Fibroblast of lung (primary cell): ENCODE results near the gene TMCO1. TPM values are rescaled to one million over a fixed set of nuclear protein-coding genes. Genes with fewer than 3 reads are reported as not detected.

Source experiments
- DNase-seq, 2 donors: peaks; one replicate each; pipeline versions ENCODE4 v3.0.0 to v3.0.0-alpha.2; 2010; ENCODE audit warnings: low read depth in 2 of 2
- H2AFZ ChIP-seq: 2 replicates; pipeline ENCODE4 v1.5.1; 2012; ENCODE audit warnings: low read length, control low read depth, inconsistent platforms
- H3K27ac ChIP-seq: 2 replicates; pipeline ENCODE4 v1.5.1; 2011; ENCODE audit warnings: low read length, control low read depth; ENCODE audit not compliant: insufficient read depth
- H3K27me3 ChIP-seq: 2 replicates; pipeline ENCODE4 v1.5.1; 2011; ENCODE audit warnings: mild to moderate bottlenecking, low read length; ENCODE audit not compliant: control insufficient read depth, insufficient read depth
- H3K36me3 ChIP-seq: 2 replicates; pipeline ENCODE4 v1.5.1; 2011; ENCODE audit warnings: low read length; ENCODE audit not compliant: control insufficient read depth, insufficient read depth
- H3K4me1 ChIP-seq: 2 replicates; pipeline ENCODE4 v1.5.1; 2011; ENCODE audit warnings: low read length; ENCODE audit not compliant: control insufficient read depth, insufficient read depth; ENCODE audit errors: extremely low read depth
- H3K4me2 ChIP-seq: 2 replicates; pipeline ENCODE4 v1.5.1; 2011; ENCODE audit warnings: low read length, control low read depth; ENCODE audit not compliant: insufficient read depth; ENCODE audit errors: extremely low read depth
- H3K4me3 ChIP-seq, 4 experiments: fragments of 200-600 bp in 1 of 4; sonication (generic) in 1 of 4; replicated peaks in 1 of 4; 2 replicates each; pipeline ENCODE4 v1.5.1; 2011 to 2016; ENCODE audit warnings: low read length in 4 of 4, low read depth in 3 of 4, mild to moderate bottlenecking in 3 of 4, control low read depth in 2 of 4, inconsistent platforms in 1 of 4, mixed read lengths in 1 of 4; ENCODE audit not compliant: insufficient read depth in 1 of 4; ENCODE audit errors: control extremely low read depth in 1 of 4
- H3K79me2 ChIP-seq: 2 replicates; pipeline ENCODE4 v1.5.1; 2012; ENCODE audit warnings: mild to moderate bottlenecking, low read length, inconsistent platforms; ENCODE audit not compliant: control insufficient read depth, insufficient read depth
- H3K9ac ChIP-seq: 2 replicates; pipeline ENCODE4 v1.5.1; 2011; ENCODE audit warnings: mild to moderate bottlenecking, low read length, control low read depth; ENCODE audit not compliant: insufficient read depth
- H3K9me3 ChIP-seq: 2 replicates; pipeline ENCODE4 v1.5.1; 2012; ENCODE audit warnings: low read depth, low read length; ENCODE audit not compliant: control insufficient read depth, insufficient read depth
- H4K20me1 ChIP-seq: 2 replicates; pipeline ENCODE4 v1.5.1; 2011; ENCODE audit warnings: low read length; ENCODE audit not compliant: control insufficient read depth, insufficient read depth; ENCODE audit errors: extremely low read depth
- EZH2 ChIP-seq: IDR thresholded peaks from 2 replicates; pipeline ENCODE4 v1.5.1; 2012; ENCODE audit warnings: low read length, control low read depth, mild to moderate bottlenecking; ENCODE audit errors: missing control alignments
- polyA plus RNA-seq, 2 donors: library from polyadenylated mRNA; depleted of rRNA in 1 of 2; stranded (reverse) in 1 of 2; unstranded in 1 of 2; fragments of >200 nt; gene quantifications; 2 replicates each; pipeline ENCODE4 v1.2.1, GENCODE V29; 2011 to 2012; ENCODE audit warnings: missing spikeins in 1 of 2
- total RNA-seq: library from RNA; depleted of rRNA; stranded (reverse); fragments of >200 nt; gene quantifications from 2 replicates; pipeline ENCODE4 v1.2.1, GENCODE V29; 2014
- TF ChIP-seq, protein P1 (sequence below), 2 donors: IDR thresholded peaks in 1 of 2; conservative IDR thresholded peaks in 1 of 2; 1 replicate in 1 of 2; 2 replicates in 1 of 2; pipeline ENCODE4 v1.5.1; 2011 to 2012; ENCODE audit warnings: low read length in 2 of 2, control low read depth in 1 of 2, inconsistent platforms in 1 of 2, low read depth in 1 of 2, mild to moderate bottlenecking in 1 of 2

Gene TMCO1
- total and polyA plus RNA-seq, 2 donors (not counting 1 experiment from before 2014, with no cell fraction given) = 70.2 to 198 TPM

DNA sequence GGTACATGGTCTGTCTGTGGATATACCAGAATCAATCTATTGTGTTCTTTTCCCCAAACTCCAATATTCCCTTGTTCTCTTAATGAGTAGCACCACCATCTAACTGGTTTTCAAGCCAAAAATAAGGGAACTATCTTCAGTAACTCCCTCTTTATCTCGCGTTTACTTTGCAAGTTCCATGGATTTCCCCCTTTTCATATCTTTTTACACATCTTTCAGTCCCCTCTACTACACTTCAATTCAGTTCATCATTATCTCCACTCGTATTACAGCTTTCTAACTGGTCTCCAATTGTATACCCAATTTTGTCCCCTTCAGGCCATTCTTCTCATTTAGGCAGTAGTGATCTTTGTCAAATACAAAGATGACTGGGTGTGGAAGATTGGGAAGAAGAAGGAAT, 4.1 kb upstream of the TMCO1 start:
- Histone ChIP-seq H3K4me2 (peak overlapping the region; percentile 11), H3K4me1 (peaks cover 5% of the 10 kb centered on the region), H3K27me3 (no peaks in the 10 kb centered on the region), H2AFZ (no peak overlapping the region), H3K79me2 (peaks cover 24% of the 10 kb centered on the region), H3K36me3 (peaks cover under 1% of the 10 kb centered on the region), H4K20me1 (no peaks in the 10 kb centered on the region), H3K9me3 (no peaks in the 10 kb centered on the region), H3K9ac (no peak overlapping the region), H3K4me3 (no peak overlapping the region), H3K27ac (peak overlapping the region; percentile 59)
- TF ChIP-seq EZH2 = no peak
- TF ChIP-seq, protein P1, sequence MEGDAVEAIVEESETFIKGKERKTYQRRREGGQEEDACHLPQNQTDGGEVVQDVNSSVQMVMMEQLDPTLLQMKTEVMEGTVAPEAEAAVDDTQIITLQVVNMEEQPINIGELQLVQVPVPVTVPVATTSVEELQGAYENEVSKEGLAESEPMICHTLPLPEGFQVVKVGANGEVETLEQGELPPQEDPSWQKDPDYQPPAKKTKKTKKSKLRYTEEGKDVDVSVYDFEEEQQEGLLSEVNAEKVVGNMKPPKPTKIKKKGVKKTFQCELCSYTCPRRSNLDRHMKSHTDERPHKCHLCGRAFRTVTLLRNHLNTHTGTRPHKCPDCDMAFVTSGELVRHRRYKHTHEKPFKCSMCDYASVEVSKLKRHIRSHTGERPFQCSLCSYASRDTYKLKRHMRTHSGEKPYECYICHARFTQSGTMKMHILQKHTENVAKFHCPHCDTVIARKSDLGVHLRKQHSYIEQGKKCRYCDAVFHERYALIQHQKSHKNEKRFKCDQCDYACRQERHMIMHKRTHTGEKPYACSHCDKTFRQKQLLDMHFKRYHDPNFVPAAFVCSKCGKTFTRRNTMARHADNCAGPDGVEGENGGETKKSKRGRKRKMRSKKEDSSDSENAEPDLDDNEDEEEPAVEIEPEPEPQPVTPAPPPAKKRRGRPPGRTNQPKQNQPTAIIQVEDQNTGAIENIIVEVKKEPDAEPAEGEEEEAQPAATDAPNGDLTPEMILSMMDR (conservative IDR thresholded peaks at IDR 0.05 in 1 of 2, IDR thresholded peaks at IDR 0.05 in 1 of 2; ENCODE audit: low read depth in 1 of 2, low read length in 2 of 2) = no peak
- DNase-seq = no peak

DNA sequence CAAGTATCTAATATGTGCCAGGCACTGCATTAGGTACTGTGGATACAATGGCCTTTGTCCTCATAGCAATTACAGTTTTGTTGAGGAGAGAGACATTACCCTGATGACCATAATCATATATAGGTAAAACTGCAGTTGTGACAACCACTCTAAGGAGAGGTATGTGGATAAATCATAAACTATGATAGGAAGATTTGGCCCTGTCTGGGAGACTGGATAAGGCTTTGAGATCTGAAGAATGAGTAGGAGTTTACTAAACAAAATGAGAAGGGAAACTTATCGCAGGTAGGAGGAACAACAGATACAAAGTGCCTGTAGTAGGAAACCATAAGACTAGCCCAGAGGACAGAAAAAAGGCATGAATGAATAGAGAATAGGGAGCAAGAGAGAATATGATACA, 4.4 kb downstream of the TMCO1 start:
- Histone ChIP-seq H3K4me1 (no peaks in the 10 kb centered on the region), H4K20me1 (no peaks in the 10 kb centered on the region), H3K79me2 (peaks cover 39% of the 10 kb centered on the region), H3K27ac (no peak overlapping the region), H3K4me2 (no peak overlapping the region), H3K9ac (no peak overlapping the region), H3K9me3 (no peaks in the 10 kb centered on the region), H3K4me3 (no peak overlapping the region), H3K36me3 (peaks cover 9% of the 10 kb centered on the region), H2AFZ (no peak overlapping the region), H3K27me3 (no peaks in the 10 kb centered on the region)
- DNase-seq = no peak
- TF ChIP-seq, protein P1 (conservative IDR thresholded peaks at IDR 0.05 in 1 of 2, IDR thresholded peaks at IDR 0.05 in 1 of 2; ENCODE audit: low read depth in 1 of 2, low read length in 2 of 2) = no peak
- no peak for TF ChIP-seq EZH2

GRCh38 chr1:165763442-165763841, 5.2 kb downstream of the TMCO1 start:
- H3K9me3 ChIP-seq = no peaks in the 10 kb centered on the region
- H3K4me2 ChIP-seq = no peak overlapping the region
- no peaks in the 10 kb centered on the region for H3K4me1 ChIP-seq
- H4K20me1 ChIP-seq = no peaks in the 10 kb centered on the region
- H2AFZ ChIP-seq = no peak overlapping the region
- DNase-seq = no peak
- no peak overlapping the region for H3K9ac ChIP-seq
- H3K27me3 ChIP-seq = no peaks in the 10 kb centered on the region
- TF ChIP-seq EZH2 = no peak
- TF ChIP-seq, protein P1 (conservative IDR thresholded peaks at IDR 0.05 in 1 of 2, IDR thresholded peaks at IDR 0.05 in 1 of 2; ENCODE audit: low read depth in 1 of 2, low read length in 2 of 2) = no peak
- H3K4me3 ChIP-seq = no peak overlapping the region
- peaks cover 35% of the 10 kb centered on the region for H3K79me2 ChIP-seq
- H3K36me3 ChIP-seq = peaks cover 9% of the 10 kb centered on the region
- no peak overlapping the region for H3K27ac ChIP-seq
